Measurements from ENCODE around the gene CAMK1D. TPM values are rescaled to one million over a fixed set of nuclear protein-coding genes. Genes with fewer than 3 reads are reported as not detected.

The CAMK1D gene
- total RNA-seq, 1 donor from 2014 or later, result 7.4 TPM

- H3K4me1 Mint-ChIP-seq (ENCODE audit: low read depth), result no peaks in the 10 kb centered on the region
- intact Hi-C loops (cut with micrococcal nuclease), result no loop called here
- H3K36me3 Mint-ChIP-seq (ENCODE audit: low read depth), result no peaks in the 10 kb centered on the region
- peaks cover 11% of the 10 kb centered on the region for H3K9me3 Mint-ChIP-seq
- H3K27me3 Mint-ChIP-seq (ENCODE audit: insufficient read depth), result peaks cover 17% of the 10 kb centered on the region
- no peak overlapping the region for H3K4me3 Mint-ChIP-seq
- no peak for DNase-seq (ENCODE audit: low spot score)
- H3K27ac Mint-ChIP-seq, result no peak overlapping the region
These were observed 38.3 kb downstream of the CAMK1D start for GRCh38 chr10:12387561-12388210.

GRCh38 chr10:12388671-12389070 is 39.3 kb downstream of the CAMK1D start:
- Mint-ChIP-seq H3K27me3 (ENCODE audit: insufficient read depth) (peaks cover 17% of the 10 kb centered on the region), H3K4me3 (no peak overlapping the region), H3K4me1 (ENCODE audit: low read depth) (no peaks in the 10 kb centered on the region), H3K27ac (no peak overlapping the region), H3K9me3 (peaks cover 11% of the 10 kb centered on the region), H3K36me3 (ENCODE audit: low read depth) (no peaks in the 10 kb centered on the region)
- DNase-seq (ENCODE audit: low spot score), result no peak
- intact Hi-C loops (cut with micrococcal nuclease), result no loop called here

GRCh38 chr10:12389154-12389734 is 39.9 kb downstream of the CAMK1D start:
- Mint-ChIP-seq H3K36me3 (ENCODE audit: low read depth) (no peaks in the 10 kb centered on the region), H3K27me3 (ENCODE audit: insufficient read depth) (peaks cover 13% of the 10 kb centered on the region), H3K4me3 (no peak overlapping the region), H3K27ac (no peak overlapping the region), H3K4me1 (ENCODE audit: low read depth) (no peaks in the 10 kb centered on the region), H3K9me3 (peaks cover 11% of the 10 kb centered on the region)
- intact Hi-C loops (cut with micrococcal nuclease), result no loop called here
- no peak for DNase-seq (ENCODE audit: low spot score)

- H3K27me3 Mint-ChIP-seq (ENCODE audit: insufficient read depth), result peaks cover 14% of the 10 kb centered on the region
- H3K9me3 Mint-ChIP-seq, result no peaks in the 10 kb centered on the region
- no peaks in the 10 kb centered on the region for H3K36me3 Mint-ChIP-seq (ENCODE audit: low read depth)
- H3K27ac Mint-ChIP-seq, result no peak overlapping the region
- intact Hi-C loops (cut with micrococcal nuclease), result no loop called here
- no peak overlapping the region for H3K4me3 Mint-ChIP-seq
- no peaks in the 10 kb centered on the region for H3K4me1 Mint-ChIP-seq (ENCODE audit: low read depth)
- no peak for DNase-seq (ENCODE audit: low spot score)
These were observed 41.4 kb downstream of the CAMK1D start for GRCh38 chr10:12390733-12391132.

GRCh38 chr10:12391206-12391605 is 41.9 kb downstream of the CAMK1D start:
- Mint-ChIP-seq H3K27me3 (ENCODE audit: insufficient read depth) (peaks cover 14% of the 10 kb centered on the region), H3K4me3 (no peak overlapping the region), H3K36me3 (ENCODE audit: low read depth) (no peaks in the 10 kb centered on the region), H3K9me3 (no peaks in the 10 kb centered on the region), H3K27ac (no peak overlapping the region), H3K4me1 (ENCODE audit: low read depth) (no peaks in the 10 kb centered on the region)
- no peak for DNase-seq (ENCODE audit: low spot score)
- intact Hi-C loops (cut with micrococcal nuclease), result no loop called here

GRCh38 chr10:12393831-12394230 is 44.5 kb downstream of the CAMK1D start:
- no peaks in the 10 kb centered on the region for H3K36me3 Mint-ChIP-seq (ENCODE audit: low read depth)
- no peak for DNase-seq (ENCODE audit: low spot score)
- no peaks in the 10 kb centered on the region for H3K9me3 Mint-ChIP-seq
- H3K27ac Mint-ChIP-seq, result no peak overlapping the region
- H3K27me3 Mint-ChIP-seq (ENCODE audit: insufficient read depth), result peaks cover 14% of the 10 kb centered on the region
- no peak overlapping the region for H3K4me3 Mint-ChIP-seq
- intact Hi-C loops (cut with micrococcal nuclease), result no loop called here
- H3K4me1 Mint-ChIP-seq (ENCODE audit: low read depth), result no peaks in the 10 kb centered on the region

- H3K36me3 Mint-ChIP-seq (ENCODE audit: low read depth), result no peaks in the 10 kb centered on the region
- no peak for DNase-seq (ENCODE audit: low spot score)
- H3K27me3 Mint-ChIP-seq (ENCODE audit: insufficient read depth), result peaks cover 10% of the 10 kb centered on the region
- no peaks in the 10 kb centered on the region for H3K9me3 Mint-ChIP-seq
- intact Hi-C loops (cut with micrococcal nuclease), result no loop called here
- H3K4me3 Mint-ChIP-seq, result no peak overlapping the region
- H3K27ac Mint-ChIP-seq, result no peak overlapping the region
- H3K4me1 Mint-ChIP-seq (ENCODE audit: low read depth), result no peaks in the 10 kb centered on the region
These were observed 45.1 kb downstream of the CAMK1D start for GRCh38 chr10:12394241-12395033.

- Mint-ChIP-seq H3K27ac (no peak overlapping the region), H3K9me3 (no peaks in the 10 kb centered on the region), H3K4me1 (ENCODE audit: low read depth) (no peaks in the 10 kb centered on the region), H3K36me3 (ENCODE audit: low read depth) (no peaks in the 10 kb centered on the region), H3K4me3 (no peak overlapping the region), H3K27me3 (ENCODE audit: insufficient read depth) (peaks cover 4% of the 10 kb centered on the region)
- intact Hi-C loops (cut with micrococcal nuclease), result no loop called here
- DNase-seq (ENCODE audit: low spot score), result no peak
These were observed 46.7 kb downstream of the CAMK1D start for GRCh38 chr10:12396093-12396492.

GRCh38 chr10:12396567-12396966 is 47.2 kb downstream of the CAMK1D start:
- Mint-ChIP-seq H3K4me1 (ENCODE audit: low read depth) (no peaks in the 10 kb centered on the region), H3K27ac (no peak overlapping the region), H3K4me3 (no peak overlapping the region), H3K9me3 (no peaks in the 10 kb centered on the region), H3K36me3 (ENCODE audit: low read depth) (no peaks in the 10 kb centered on the region), H3K27me3 (ENCODE audit: insufficient read depth) (peaks cover 4% of the 10 kb centered on the region)
- intact Hi-C loops (cut with micrococcal nuclease), result no loop called here
- DNase-seq (ENCODE audit: low spot score), result no peak

GRCh38 chr10:12397147-12397896 is 48.0 kb downstream of the CAMK1D start:
- H3K9me3 Mint-ChIP-seq, result no peaks in the 10 kb centered on the region
- no peak for DNase-seq (ENCODE audit: low spot score)
- intact Hi-C loops (cut with micrococcal nuclease), result no loop called here
- peaks cover 4% of the 10 kb centered on the region for H3K27me3 Mint-ChIP-seq (ENCODE audit: insufficient read depth)
- H3K27ac Mint-ChIP-seq, result no peak overlapping the region
- H3K36me3 Mint-ChIP-seq (ENCODE audit: low read depth), result peaks cover under 1% of the 10 kb centered on the region
- no peaks in the 10 kb centered on the region for H3K4me1 Mint-ChIP-seq (ENCODE audit: low read depth)
- H3K4me3 Mint-ChIP-seq, result no peak overlapping the region

- H3K27ac Mint-ChIP-seq, result no peak overlapping the region
- H3K9me3 Mint-ChIP-seq, result no peaks in the 10 kb centered on the region
- H3K4me1 Mint-ChIP-seq (ENCODE audit: low read depth), result no peaks in the 10 kb centered on the region
- no peak overlapping the region for H3K4me3 Mint-ChIP-seq
- H3K27me3 Mint-ChIP-seq (ENCODE audit: insufficient read depth), result peaks cover 4% of the 10 kb centered on the region
- H3K36me3 Mint-ChIP-seq (ENCODE audit: low read depth), result peaks cover 2% of the 10 kb centered on the region
- no peak for DNase-seq (ENCODE audit: low spot score)
- intact Hi-C loops (cut with micrococcal nuclease), result no loop called here
These were observed 48.6 kb downstream of the CAMK1D start for GRCh38 chr10:12397941-12398340.

GRCh38 chr10:12400266-12400931 is 51.1 kb downstream of the CAMK1D start:
- H3K4me3 Mint-ChIP-seq, result no peak overlapping the region
- peaks cover 13% of the 10 kb centered on the region for H3K4me1 Mint-ChIP-seq (ENCODE audit: low read depth)
- H3K27ac Mint-ChIP-seq, result no peak overlapping the region
- no peaks in the 10 kb centered on the region for H3K9me3 Mint-ChIP-seq
- no peak for DNase-seq (ENCODE audit: low spot score)
- peaks cover 9% of the 10 kb centered on the region for H3K27me3 Mint-ChIP-seq (ENCODE audit: insufficient read depth)
- peaks cover 2% of the 10 kb centered on the region for H3K36me3 Mint-ChIP-seq (ENCODE audit: low read depth)
- intact Hi-C loops (cut with micrococcal nuclease), result no loop called here

All from activated T-helper 1 cell treated with anti-CD3 and anti-CD28 coated beads, Interleukin-12 subunit alpha, Interleukin-12 subunit beta, Interleukin-2, Interleukin-4 antibody, amounts not matched to agents 30 ng/mL and 10 ng/mL and 1 ng/mL, durations not matched to agents 14 hours and 24 hours and 36 hours (primary cell).